GM12865 (cell line): ENCODE measurements around the gene ZNF99.
"Not testable (repeated sequence)": the region's sequence is repeated elsewhere in the genome, so short reads cannot be mapped to it uniquely, and the experiment has no call there.

ENCODE experiments used
- DNase-seq: peaks from one replicate; pipeline ENCODE4 v3.0.0; 2010; ENCODE audit warnings: low read depth
- H3K4me3 ChIP-seq: 2 replicates; pipeline ENCODE4 v1.5.1; 2011; ENCODE audit warnings: mild to moderate bottlenecking, low read depth, low read length, control low read depth
- TF ChIP-seq, protein P1 (sequence below): IDR thresholded peaks from 2 replicates; pipeline ENCODE4 v1.5.1; 2011; ENCODE audit warnings: low read length, control low read depth, low read depth, inconsistent platforms; ENCODE audit not compliant: insufficient read depth; ENCODE audit errors: missing control alignments

The ZNF99 gene

DNA sequence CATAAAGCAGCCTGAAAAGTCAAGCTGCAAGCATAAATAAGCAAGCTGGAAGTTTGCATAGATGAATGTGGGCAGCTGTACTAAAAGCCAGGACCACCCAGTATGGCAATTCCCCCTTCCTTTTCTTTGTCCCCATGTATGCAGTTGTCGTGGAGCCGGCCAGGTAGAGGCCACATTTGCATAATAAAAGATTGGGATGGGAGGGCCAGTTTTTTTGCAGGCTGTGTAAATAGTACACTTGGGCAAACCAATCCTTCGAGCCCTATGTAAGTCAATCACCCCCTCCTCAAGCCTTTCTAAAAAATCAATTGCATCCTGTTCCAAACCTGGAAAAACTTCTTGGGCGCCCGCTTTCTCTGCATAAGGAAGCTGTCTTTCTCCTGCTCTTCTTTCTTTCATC is 13.1 kb upstream of the ZNF99 start:
- DNase-seq, result no peak
- no peak overlapping the region for H3K4me3 ChIP-seq

DNA sequence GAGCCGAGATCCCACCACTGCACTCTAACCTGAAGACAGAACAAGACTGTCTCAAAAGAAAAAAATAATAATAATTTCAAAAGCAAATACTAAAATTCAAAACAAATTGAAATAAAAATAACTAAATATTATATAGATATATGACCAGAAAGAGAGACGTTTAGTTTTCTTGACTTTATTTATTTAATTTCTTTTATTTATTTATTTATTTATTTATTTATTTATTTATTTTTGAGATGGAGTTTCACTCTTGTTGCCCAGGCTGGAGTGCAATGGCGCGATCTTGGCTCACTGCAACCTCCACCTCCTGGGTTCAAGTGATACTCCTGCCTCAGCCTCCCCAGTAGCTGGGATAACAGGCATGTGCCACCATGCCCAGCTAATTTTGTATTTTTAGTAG is 8.9 kb upstream of the ZNF99 start:
- DNase-seq, H3K4me3 ChIP-seq: not testable (repeated sequence)

More for the DNA sequence above, 13.1 kb upstream of the ZNF99 start:
- TF ChIP-seq, protein P1, sequence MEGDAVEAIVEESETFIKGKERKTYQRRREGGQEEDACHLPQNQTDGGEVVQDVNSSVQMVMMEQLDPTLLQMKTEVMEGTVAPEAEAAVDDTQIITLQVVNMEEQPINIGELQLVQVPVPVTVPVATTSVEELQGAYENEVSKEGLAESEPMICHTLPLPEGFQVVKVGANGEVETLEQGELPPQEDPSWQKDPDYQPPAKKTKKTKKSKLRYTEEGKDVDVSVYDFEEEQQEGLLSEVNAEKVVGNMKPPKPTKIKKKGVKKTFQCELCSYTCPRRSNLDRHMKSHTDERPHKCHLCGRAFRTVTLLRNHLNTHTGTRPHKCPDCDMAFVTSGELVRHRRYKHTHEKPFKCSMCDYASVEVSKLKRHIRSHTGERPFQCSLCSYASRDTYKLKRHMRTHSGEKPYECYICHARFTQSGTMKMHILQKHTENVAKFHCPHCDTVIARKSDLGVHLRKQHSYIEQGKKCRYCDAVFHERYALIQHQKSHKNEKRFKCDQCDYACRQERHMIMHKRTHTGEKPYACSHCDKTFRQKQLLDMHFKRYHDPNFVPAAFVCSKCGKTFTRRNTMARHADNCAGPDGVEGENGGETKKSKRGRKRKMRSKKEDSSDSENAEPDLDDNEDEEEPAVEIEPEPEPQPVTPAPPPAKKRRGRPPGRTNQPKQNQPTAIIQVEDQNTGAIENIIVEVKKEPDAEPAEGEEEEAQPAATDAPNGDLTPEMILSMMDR, result no peak

DNA sequence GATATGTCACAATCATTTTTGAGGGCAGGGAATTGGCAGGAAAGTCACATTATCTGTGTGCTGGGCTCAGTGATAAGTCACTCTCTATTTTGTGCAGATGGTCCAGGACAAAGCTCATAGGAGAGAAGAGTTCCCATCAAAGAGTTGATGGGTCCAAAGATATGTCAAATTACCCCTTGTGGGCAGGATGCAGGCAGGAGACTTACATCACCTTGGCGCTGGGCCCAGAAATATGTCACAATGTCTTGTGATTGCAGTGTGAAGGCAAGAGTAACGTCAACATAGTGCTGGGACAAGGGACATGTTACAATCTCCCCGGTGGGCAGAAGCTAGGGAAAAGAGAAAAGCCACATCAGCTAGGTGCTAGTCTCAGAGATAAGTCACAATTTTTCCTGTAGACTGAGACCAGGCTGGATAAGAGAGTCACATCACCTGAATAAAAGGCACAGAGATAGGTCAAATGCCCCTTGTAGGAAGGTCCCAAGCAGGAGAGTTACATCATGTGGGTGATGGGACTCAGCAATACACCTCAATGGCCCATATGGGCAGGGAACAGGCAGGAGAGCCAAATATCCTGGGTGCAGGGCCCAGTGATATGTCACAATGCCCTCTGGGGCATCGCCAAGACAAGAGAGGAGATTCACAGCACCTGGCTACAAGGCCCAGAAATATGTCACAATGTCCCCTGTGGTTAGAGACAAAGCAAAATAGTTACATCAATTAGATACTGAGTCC is 47.9 kb downstream of the ZNF99 start:
- no peak for DNase-seq
- no peak overlapping the region for H3K4me3 ChIP-seq
- TF ChIP-seq, protein P1, result no peak

DNA sequence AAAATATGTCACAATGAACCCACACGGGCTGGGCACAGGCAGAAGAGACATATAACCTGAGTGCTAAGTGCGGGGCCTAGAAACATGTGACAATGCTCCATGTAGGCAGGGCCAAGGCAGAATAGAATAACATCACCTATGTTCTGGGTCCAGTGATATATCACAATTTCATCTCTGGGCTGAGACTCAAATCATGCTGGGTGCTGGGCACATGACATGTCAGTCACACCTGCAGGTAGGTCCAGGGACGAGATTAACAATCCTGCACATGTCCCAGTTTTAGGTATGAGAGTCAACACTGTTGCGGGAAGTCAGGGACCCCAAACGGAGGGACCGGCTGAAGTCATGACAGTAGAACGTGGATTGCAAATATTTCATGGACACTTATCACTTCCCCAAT is 50.3 kb downstream of the ZNF99 start:
- TF ChIP-seq, protein P1, result no peak
- no peak overlapping the region for H3K4me3 ChIP-seq
- DNase-seq, result no peak

DNA sequence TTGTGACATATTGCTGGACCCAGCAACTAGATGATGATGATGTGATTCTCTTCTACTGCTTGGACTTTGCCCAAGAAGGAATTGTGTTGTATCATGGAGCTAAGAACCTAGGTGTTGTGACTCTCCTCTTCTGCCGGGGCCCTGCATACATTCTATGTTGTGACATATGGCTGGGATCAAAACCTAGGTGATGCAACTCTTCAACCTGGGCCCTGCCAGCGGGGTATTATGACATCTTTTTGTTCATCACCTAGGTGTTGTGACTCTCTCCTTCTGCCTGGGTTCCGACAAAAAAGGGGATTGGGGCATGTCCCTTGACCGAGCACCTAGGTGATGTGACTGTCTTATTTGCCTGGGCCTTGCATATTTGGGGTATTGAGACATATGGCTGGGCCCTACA is 55.7 kb downstream of the ZNF99 start:
- not testable (repeated sequence) for H3K4me3 ChIP-seq

DNA sequence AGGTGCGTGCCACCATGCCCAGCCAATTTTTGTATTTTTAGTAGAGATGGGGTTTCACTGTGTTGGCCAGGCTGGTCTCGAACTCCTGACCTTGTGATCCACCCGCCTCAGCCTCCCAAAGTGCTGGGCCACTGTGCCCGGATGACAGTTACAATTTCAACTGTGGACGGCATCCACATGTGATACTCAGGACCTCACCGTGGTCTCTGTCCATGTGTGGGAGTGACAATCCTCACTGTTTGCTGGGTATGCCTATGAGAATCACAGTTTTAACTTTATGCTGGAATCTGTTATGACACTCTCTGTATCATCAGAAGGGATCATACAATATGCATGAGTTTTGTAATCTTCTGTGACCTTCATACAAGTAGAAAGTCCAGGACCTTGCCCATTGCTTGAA is 62.4 kb downstream of the ZNF99 start:
- not testable (repeated sequence) for DNase-seq, H3K4me3 ChIP-seq

More for the DNA sequence above, 55.7 kb downstream of the ZNF99 start:
- not testable (repeated sequence) for DNase-seq

DNA sequence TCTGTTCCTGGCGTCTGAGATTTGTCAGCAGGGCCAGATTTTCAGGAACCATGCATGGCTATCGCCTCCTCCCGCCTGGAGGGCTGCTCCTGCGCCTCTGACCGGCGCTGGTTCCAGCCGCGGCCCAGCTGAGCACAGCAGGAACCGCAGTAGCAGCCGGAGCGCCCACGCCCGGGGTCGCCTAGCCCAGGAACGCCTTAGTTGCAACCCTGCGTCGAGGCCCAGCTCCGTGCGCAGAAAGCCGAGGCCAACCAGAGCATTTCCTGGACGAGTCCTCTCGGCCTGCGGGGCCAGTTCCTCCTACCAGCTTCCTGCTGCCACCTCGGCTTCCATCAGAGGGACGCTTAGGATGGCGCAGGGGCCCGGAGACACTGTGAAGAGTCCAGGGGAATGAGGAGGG is 75.0 kb downstream of the ZNF99 start:
- no peak overlapping the region for H3K4me3 ChIP-seq
- DNase-seq, result no peak
- TF ChIP-seq, protein P1, result no peak

GRCh38 chr19:22703096-22703495 is 80.9 kb downstream of the ZNF99 start:
- H3K4me3 ChIP-seq, DNase-seq: not testable (repeated sequence)

DNA sequence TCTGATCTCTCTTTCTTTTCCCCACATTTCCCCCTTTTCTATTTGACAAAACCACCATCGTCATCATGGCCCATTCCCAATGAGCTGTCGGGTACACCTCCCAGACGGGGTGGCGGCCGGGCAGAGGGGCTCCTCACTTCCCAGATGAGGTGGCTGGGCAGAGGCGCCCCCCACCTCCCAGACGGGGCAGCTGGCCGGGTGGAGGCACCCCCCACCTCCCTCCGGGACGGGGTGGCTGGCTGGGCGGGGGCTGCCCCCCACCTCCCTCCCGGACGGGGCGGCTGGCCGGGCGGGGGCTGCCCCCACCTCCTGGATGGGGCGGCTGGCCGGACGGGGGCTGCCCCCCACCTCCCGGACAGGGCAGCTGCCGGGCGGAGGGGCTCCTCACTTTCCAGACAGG is 81.3 kb downstream of the ZNF99 start:
- H3K4me3 ChIP-seq, DNase-seq: not testable (repeated sequence)
